GM12864 (cell line): ENCODE measurements around the gene JAKMIP3.

ENCODE experiments used
- DNase-seq: peaks from one replicate; pipeline ENCODE4 v3.0.0-alpha.2; 2011; ENCODE audit warnings: low read depth
- H3K4me3 ChIP-seq: 2 replicates; pipeline ENCODE4 v1.5.1; 2011; ENCODE audit warnings: mild to moderate bottlenecking, low read depth, low read length, control low read depth
- CTCF ChIP-seq: IDR thresholded peaks from 2 replicates; pipeline ENCODE4 v1.5.1; 2011; ENCODE audit warnings: low read depth, mild to moderate bottlenecking, moderate library complexity, low read length, control low read depth, inconsistent platforms; ENCODE audit errors: missing control alignments

JAKMIP3 gene

GRCh38 chr10:132058793-132059759, 6.7 kb upstream of the JAKMIP3 start:
- H3K4me3 ChIP-seq = no peak overlapping the region
- no peak for TF ChIP-seq CTCF
- DNase-seq = no peak

GRCh38 chr10:132059760-132060508, 5.8 kb upstream of the JAKMIP3 start:
- TF ChIP-seq CTCF = no peak
- no peak for DNase-seq

DNA sequence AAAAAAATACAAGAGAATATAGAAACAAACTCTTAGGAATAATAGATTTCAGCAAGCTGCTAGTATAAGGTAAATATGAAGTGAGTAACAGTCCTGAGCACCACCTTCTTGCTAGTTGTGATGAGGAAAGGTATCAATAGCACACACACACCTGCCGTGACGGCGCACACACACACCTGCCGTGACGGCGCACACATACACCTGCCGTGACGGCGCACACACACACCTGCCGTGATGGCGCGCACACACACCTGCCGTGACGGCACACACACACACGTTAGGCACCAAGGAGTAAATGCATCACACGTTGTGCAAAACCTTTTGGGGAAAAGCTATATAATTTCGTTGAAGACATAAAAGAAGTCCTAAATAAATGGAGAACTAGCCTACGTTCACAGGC, 4.7 kb upstream of the JAKMIP3 start:
- no peak overlapping the region for H3K4me3 ChIP-seq
- TF ChIP-seq CTCF = no peak
- DNase-seq = no peak

More at GRCh38 chr10:132059760-132060508, 5.8 kb upstream of the JAKMIP3 start:
- H3K4me3 ChIP-seq = no peak overlapping the region

GRCh38 chr10:132061465-132061864, 4.3 kb upstream of the JAKMIP3 start:
- no peak overlapping the region for H3K4me3 ChIP-seq
- no peak for TF ChIP-seq CTCF
- DNase-seq = no peak

GRCh38 chr10:132062116-132062515, 3.6 kb upstream of the JAKMIP3 start:
- no peak for TF ChIP-seq CTCF
- no peak overlapping the region for H3K4me3 ChIP-seq

DNA sequence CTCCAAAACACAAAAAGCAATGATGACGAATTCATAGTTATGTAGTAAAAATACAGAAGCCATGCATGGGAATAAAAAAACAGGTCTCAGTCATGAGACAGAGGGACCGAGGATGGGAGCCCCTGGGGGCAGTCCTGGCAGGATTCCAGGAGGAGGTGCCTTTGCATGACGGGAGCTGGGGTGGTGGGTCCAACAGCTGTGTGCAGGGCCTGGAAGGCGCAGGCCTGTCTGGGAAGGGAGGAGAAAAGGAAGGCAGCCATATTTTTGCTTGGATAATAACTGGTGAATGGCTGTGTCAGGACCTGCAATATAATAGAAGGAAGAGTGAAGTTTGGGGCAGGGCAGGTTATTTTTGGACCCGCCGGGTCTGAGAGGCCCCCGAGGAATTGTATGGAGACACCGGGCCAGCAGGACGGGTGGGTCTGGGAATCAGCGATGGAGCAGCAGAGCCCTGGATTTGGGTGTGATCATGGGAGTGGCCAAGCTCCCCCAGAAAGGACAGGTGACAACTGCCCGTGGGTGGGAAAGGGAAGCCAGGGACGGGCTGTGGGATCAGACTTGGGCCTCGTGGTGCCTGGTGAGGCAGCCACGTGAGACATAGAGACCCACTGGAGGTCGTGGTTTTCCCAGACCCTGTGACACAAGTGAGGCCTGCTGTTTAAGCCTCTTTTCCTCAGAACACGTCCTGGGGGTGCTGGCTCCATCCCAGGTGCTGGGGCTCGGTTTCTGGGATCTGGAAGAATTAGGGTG, 2.9 kb upstream of the JAKMIP3 start:
- no peak for TF ChIP-seq CTCF
- no peak for DNase-seq
- no peak overlapping the region for H3K4me3 ChIP-seq

More at GRCh38 chr10:132062116-132062515, 3.6 kb upstream of the JAKMIP3 start:
- DNase-seq = no peak
